GM18526 (cell line): Measurements from ENCODE around the gene MPST.

Experiments used
- POLR2A ChIP-seq: IDR thresholded peaks from 3 replicates; pipeline ENCODE4 v1.6.1; 2011; ENCODE audit not compliant: insufficient read length; ENCODE audit errors: extremely low read depth

The MPST gene

GRCh38 chr22:36991206-36991605 is 28.3 kb upstream of the MPST start:
- no peak for TF ChIP-seq POLR2A

- TF ChIP-seq POLR2A, result no peak
Measured at GRCh38 chr22:36997746-36998145, 21.8 kb upstream of the MPST start.

- TF ChIP-seq POLR2A, result no peak
Measured at GRCh38 chr22:36998620-36999351, 20.8 kb upstream of the MPST start.

- no peak for TF ChIP-seq POLR2A
Measured at GRCh38 chr22:36999463-36999862, 20.1 kb upstream of the MPST start.

GRCh38 chr22:37000676-37001534 is 18.6 kb upstream of the MPST start:
- TF ChIP-seq POLR2A, result no peak

GRCh38 chr22:37001826-37002225 is 17.7 kb upstream of the MPST start:
- no peak for TF ChIP-seq POLR2A

GRCh38 chr22:37002633-37003032 is 16.9 kb upstream of the MPST start:
- no peak for TF ChIP-seq POLR2A

GRCh38 chr22:37007651-37008050 is 11.9 kb upstream of the MPST start:
- TF ChIP-seq POLR2A, result no peak

- no peak for TF ChIP-seq POLR2A
Measured at GRCh38 chr22:37008365-37008764, 11.2 kb upstream of the MPST start.

- TF ChIP-seq POLR2A, result no peak
Measured at GRCh38 chr22:37009490-37009889, 10.1 kb upstream of the MPST start.

- no peak for TF ChIP-seq POLR2A
Measured at GRCh38 chr22:37010174-37010573, 9.4 kb upstream of the MPST start.

- no peak for TF ChIP-seq POLR2A
Measured at GRCh38 chr22:37010976-37011375, 8.6 kb upstream of the MPST start.

- TF ChIP-seq POLR2A, result no peak
Measured at GRCh38 chr22:37011472-37011871, 8.1 kb upstream of the MPST start.

GRCh38 chr22:37012262-37012904 is 7.2 kb upstream of the MPST start:
- no peak for TF ChIP-seq POLR2A

- TF ChIP-seq POLR2A, result no peak
Measured at GRCh38 chr22:37012956-37013355, 6.6 kb upstream of the MPST start.

GRCh38 chr22:37014415-37014806 is 5.1 kb upstream of the MPST start:
- no peak for TF ChIP-seq POLR2A

GRCh38 chr22:37014835-37015586 is 4.5 kb upstream of the MPST start:
- TF ChIP-seq POLR2A, result no peak
